ENCODE results near the gene ART3. TPM values are rescaled to one million over a fixed set of nuclear protein-coding genes. Genes with fewer than 3 reads are reported as not detected.

Gene ART3
- total RNA-seq, 1 donor from 2014 or later, result 105 TPM

GRCh38 chr4:76055421-76055820 lies 19.1 kb upstream of the ART3 start:
- intact Hi-C loops (cut with micrococcal nuclease), result no loop called here
- Histone ChIP-seq H3K4me3 (no peak overlapping the region), H3K27ac (replicated peaks) (no peak overlapping the region), H3K9me3 (replicated peaks) (no peaks in the 10 kb centered on the region), H3K36me3 (no peaks in the 10 kb centered on the region), H3K4me1 (no peaks in the 10 kb centered on the region), H3K27me3 (ENCODE audit: low read depth) (peaks cover 16% of the 10 kb centered on the region)
- no peak for DNase-seq
- TF ChIP-seq CTCF (IDR thresholded peaks at IDR 0.05; ENCODE audit: borderline replicate concordance), result no peak

DNA sequence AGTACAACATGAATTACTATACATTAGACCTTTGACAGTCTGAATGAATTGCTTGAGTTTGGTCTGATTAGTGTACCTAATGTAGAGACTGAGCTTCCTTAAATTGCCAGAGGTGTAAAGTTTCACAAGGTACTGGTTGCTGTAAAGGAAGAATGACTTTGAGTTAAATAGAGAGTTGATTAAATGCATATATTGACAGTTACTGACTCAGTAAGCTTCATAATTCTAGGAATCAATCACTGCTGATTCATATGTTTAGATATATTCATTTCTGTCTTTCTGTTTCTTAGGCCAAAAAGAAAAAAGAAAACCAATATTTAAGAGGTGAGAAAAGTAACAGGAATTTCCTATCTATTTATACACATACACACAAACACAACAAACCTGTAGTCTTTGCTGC lies 16.2 kb upstream of the ART3 start:
- Histone ChIP-seq H3K27ac (replicated peaks) (no peak overlapping the region), H3K4me3 (no peak overlapping the region), H3K9me3 (replicated peaks) (no peaks in the 10 kb centered on the region), H3K4me1 (no peaks in the 10 kb centered on the region), H3K27me3 (ENCODE audit: low read depth) (peaks cover 9% of the 10 kb centered on the region), H3K36me3 (no peaks in the 10 kb centered on the region)
- intact Hi-C loops (cut with micrococcal nuclease), result no loop called here
- DNase-seq, result no peak
- no peak for TF ChIP-seq CTCF (IDR thresholded peaks at IDR 0.05; ENCODE audit: borderline replicate concordance)

GRCh38 chr4:76058888-76059426 lies 15.6 kb upstream of the ART3 start:
- Histone ChIP-seq H3K27ac (replicated peaks) (no peak overlapping the region), H3K9me3 (replicated peaks) (no peaks in the 10 kb centered on the region), H3K4me1 (no peaks in the 10 kb centered on the region), H3K27me3 (ENCODE audit: low read depth) (peaks cover 9% of the 10 kb centered on the region), H3K4me3 (no peak overlapping the region), H3K36me3 (no peaks in the 10 kb centered on the region)
- no peak for DNase-seq
- intact Hi-C loops (cut with micrococcal nuclease), result no loop called here
- TF ChIP-seq CTCF (IDR thresholded peaks at IDR 0.05; ENCODE audit: borderline replicate concordance), result no peak

DNA sequence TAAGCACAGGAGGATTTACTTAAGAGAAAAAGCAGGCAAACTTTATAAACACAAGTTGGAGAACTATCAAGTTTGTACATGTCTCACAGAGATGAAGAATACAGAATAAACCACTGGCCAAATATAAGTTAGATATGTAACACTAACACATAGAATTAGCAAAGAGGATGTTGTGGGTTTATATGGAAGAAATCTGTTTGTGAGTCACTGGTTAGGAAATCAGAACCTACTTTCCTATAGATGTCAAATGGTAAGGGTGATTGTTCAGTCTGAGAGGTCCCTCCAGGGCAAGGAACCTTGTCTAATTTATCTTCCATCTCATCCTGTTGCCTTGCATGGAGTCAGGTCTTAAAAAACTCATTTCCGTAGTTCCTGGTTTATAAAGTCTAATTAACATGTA lies 14.8 kb upstream of the ART3 start:
- intact Hi-C loops (cut with micrococcal nuclease), result no loop called here

DNA sequence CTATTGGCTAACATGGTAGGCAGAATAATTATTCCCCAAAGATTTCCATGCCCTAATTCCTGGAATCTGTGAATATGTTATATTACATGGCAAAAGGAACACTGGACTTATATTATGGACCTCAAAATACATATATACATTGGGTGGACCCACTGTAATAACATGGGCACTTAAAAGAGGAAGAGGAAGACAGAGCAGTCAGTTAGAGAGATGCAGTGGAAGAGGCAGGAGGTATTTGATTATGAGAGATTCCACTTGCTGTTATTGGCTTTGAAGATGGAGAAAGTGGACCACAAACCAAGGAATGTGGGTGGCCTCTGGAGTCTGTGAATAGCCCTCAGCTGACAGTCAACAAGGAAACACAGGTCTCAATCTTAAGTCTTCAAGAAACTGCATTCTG lies 14.0 kb upstream of the ART3 start:
- intact Hi-C loops (cut with micrococcal nuclease), result no loop called here
- Histone ChIP-seq H3K27me3 (ENCODE audit: low read depth) (peaks cover 9% of the 10 kb centered on the region), H3K36me3 (no peaks in the 10 kb centered on the region), H3K4me1 (no peaks in the 10 kb centered on the region), H3K9me3 (replicated peaks) (no peaks in the 10 kb centered on the region), H3K27ac (replicated peaks) (no peak overlapping the region), H3K4me3 (no peak overlapping the region)
- no peak for DNase-seq
- TF ChIP-seq CTCF (IDR thresholded peaks at IDR 0.05; ENCODE audit: borderline replicate concordance), result no peak

More for the DNA sequence above, 14.8 kb upstream of the ART3 start:
- no peaks in the 10 kb centered on the region for H3K4me1 ChIP-seq
- H3K27ac ChIP-seq (replicated peaks), result no peak overlapping the region
- H3K4me3 ChIP-seq, result no peak overlapping the region
- no peak for DNase-seq
- H3K27me3 ChIP-seq (ENCODE audit: low read depth), result peaks cover 9% of the 10 kb centered on the region
- no peak for TF ChIP-seq CTCF (IDR thresholded peaks at IDR 0.05; ENCODE audit: borderline replicate concordance)
- H3K9me3 ChIP-seq (replicated peaks), result no peaks in the 10 kb centered on the region
- no peaks in the 10 kb centered on the region for H3K36me3 ChIP-seq

Measured in left ventricle myocardium inferior (tissue), 1 donor.